Posterior cingulate gyrus (tissue), 11 donors: ENCODE measurements around the gene GPR21.
A peak's percentile ranks its signal among the peaks of the same experiment; 100 is the strongest.

Experiments used
- DNase-seq, 10 donors: peaks; one replicate each; pipeline versions ENCODE4 v3.0.0 to v3.0.0-alpha.2; 2020 to 2021; ENCODE audit warnings: mixed read lengths in 3 of 10
- intact Hi-C: fragments of 100-400 bp; cut with DNase I; formaldehyde crosslinking; loops from one replicate; pipeline ENCODE4 v1.15.1; 2023

GPR21 gene, protein sequence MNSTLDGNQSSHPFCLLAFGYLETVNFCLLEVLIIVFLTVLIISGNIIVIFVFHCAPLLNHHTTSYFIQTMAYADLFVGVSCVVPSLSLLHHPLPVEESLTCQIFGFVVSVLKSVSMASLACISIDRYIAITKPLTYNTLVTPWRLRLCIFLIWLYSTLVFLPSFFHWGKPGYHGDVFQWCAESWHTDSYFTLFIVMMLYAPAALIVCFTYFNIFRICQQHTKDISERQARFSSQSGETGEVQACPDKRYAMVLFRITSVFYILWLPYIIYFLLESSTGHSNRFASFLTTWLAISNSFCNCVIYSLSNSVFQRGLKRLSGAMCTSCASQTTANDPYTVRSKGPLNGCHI

DNA sequence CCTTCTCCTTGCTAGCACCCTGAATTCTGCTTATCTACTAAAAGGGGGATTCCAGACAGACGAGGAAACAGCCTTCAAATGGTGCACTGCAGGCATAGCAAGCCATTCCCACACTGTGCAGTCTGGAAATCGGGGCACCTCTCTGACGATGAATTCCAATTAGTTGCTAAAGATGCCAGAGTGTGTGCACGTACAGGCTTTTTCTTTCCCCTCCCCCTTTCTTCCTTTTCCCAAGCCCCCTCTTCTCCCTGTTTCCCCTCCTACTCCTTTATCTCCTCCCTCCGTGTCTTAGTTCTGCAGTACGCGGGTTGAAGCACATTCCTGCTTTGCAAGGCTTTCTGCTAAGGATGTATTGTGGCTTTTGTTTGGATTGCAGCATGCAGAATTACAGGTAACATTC, at the start of gene GPR21:
GPR21 (plus strand) TSS at position 316 of the 400 bp plus-strand sequence. CDS start 900 bp downstream, outside the sequence.
- intact Hi-C loops: no loop called here
- peak in 3 of 10 donors; percentile 7 to 38 (median 15) for DNase-seq

DNA sequence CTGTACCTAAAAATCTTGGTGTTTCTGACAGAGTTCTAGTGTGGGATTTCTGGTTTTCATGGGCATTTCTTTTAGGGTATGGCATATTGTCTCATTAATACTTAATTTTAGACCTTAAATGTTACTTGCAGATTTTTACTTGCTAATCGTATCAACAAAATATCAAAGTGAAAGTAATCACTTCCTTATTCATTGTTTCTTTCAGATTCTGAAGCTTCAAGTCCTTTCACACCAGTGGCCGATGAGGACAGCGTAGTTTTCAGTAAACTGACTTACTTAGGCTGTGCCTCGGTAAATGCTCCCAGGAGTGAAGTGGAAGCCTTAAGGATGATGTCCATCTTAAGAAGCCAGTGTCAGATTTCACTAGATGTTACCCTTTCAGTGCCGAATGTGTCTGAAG, 47.5 kb upstream of the GPR21 start:
- no peak for DNase-seq
- intact Hi-C loops: no loop called here

DNA sequence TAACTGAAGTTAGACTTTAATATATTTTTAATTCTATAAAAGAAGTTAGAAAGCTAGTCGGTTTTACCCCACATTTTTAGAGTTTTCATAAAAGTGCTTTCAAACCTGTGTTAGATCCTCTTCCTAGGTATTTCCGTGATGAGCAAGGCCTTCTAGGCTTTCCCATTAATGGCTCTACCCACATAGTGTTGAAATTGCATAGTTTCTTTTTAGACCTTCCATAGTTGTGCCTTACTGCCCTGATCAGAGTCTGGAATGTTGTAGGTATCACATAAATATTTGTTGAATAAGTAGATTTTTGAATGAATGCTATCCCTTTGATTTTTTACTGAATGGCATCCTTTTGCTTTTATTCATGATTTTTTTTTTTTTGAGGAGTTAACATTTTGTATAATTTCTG, 45.3 kb upstream of the GPR21 start:
- intact Hi-C loops: no loop called here
- no peak for DNase-seq

DNA sequence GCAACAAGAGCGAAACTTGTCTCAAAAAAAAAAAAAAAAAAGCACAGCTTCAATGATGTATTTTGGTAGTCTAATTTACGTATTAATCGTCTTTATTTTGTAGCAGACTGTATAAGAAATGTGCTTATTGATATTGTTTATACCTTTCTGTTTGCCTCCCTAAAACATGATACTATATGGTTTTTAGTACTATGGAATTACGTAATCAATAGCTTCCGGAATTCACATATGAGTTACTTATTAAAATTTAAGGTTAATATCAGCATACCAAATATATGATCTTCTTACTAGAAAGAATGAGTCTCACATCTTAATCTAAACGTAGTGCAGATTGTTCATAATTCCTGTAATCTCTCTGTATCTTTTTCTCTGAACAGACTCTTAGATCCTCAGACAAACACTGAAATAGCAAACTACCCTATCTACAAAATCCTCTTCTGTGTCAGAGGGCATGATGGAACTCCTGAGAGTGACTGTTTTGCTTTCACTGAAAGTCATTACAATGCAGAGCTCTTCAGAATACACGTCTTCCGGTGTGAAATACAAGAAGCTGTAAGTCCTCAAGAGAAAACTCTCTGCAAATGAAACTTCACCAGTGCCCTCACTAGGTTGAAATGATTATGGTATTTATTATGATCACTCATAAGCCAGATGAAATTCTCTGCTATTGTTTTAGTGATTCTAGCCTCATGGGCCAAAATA, 44.4 kb upstream of the GPR21 start:
- DNase-seq: no peak
- intact Hi-C loops: no loop called here

DNA sequence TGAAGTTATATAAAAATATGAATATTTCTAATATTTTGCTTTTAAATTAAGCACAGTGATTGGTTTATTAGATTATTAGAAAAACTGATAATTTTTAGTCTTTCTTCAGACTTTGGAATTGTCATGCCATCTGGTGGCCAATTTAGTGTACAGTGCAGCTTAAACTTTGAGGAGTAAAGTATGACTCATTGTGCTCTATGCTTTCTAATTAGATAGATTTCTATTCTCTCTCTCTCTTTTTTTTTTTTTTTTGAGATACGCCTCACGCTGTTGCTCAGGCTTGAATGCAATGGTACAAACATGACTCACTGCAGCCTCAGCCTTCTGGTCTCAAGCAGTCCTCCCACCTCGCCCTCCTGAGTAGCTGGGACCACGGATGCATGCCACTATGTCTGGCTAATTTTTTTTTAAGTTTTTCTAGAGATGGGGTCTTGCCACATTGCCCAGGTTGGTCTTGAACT, 42.1 kb upstream of the GPR21 start:
- peak in 3 of 10 donors; percentile 18 to 75 (median 25) for DNase-seq
- intact Hi-C loops: loop anchor here (10.0 kb wide), 1 partner anchor 87 kb away; the partner anchor contains the start of gene RC3H2

DNA sequence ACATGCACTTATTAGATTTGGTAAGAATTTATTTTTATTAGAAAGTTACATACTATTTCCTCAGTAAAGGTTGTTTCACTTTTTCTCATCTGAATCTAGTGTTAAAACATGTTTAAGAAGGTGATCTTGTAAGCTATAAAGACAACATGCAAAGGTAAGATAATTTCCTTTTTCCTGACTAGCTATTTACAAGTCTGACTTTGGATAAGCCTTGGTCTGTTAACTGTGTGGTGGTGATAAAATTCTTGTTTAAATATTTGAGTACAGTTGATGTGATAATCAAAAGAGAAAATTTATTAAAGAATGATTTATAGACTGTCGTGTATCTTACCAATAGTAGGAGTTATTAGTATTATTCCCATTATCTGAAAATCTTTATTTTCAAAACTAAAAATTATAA, 36.9 kb upstream of the GPR21 start:
- DNase-seq: no peak
- intact Hi-C loops: loop anchor here (10.0 kb wide), 1 partner anchor 92 kb away; the partner anchor contains the start of gene RC3H2

DNA sequence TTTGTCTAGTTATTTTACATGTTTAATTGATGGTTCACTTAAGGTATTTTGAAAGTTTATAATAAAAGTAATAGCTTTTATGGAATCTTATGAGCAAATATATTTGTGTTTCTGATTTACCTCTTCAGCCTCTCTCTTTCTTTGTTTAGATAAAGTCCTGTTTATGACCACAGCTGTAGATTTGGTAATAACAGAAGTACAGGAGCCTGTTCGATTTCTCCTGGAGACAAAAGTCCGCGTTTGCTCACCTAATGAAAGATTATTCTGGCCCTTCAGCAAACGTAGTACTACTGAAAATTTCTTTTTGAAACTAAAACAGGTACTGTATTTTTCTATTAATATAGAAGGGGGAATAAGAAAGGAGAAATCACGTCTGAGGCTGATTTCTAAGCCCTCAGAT, 35.0 kb upstream of the GPR21 start:
- intact Hi-C loops: loop anchor here (10.0 kb wide), 1 partner anchor 94 kb away; the partner anchor contains the start of gene RC3H2
- no peak for DNase-seq

GRCh38 chr9:123000371-123001068, 32.9 kb upstream of the GPR21 start:
- intact Hi-C loops: no loop called here
- no peak for DNase-seq

DNA sequence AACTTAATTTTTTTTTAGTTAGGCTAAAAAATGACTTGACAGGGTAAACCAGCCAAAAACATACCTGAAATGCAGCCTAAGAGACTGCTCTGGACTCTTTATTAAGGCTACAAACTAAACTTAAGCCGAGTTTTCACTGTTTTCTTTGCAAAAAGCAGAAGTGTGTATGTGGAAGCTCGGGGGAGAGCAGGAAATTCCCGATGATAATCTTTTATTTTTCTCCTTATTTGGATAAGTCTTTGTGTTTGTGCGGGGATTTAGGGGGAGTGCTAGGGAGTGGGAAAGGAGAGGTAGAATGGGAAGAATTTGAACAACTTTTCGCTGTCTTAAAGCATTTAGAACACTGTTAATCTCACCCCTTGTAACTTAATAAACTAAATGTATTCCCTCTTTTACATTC, 30.7 kb upstream of the GPR21 start:
- no peak for DNase-seq

DNA sequence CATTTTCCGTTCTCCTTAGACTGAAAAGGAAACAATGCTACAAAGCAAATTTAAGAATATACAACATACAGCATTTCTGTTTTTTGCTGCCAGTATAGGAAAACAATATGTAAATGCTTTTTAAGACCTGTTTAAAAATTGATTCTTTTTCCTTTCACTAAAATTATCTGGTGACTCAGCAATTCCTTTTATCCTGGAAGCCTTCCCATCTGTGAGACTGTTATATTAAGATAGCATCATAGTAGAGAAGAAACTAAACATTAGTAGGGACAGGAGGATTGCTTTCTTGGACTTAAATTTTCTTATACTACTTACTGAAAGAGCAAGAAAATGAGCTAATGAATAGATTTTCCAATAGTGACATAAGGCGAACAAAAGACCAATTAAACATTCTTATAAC, 30.0 kb upstream of the GPR21 start:
- intact Hi-C loops: no loop called here

More for the DNA sequence above, 30.7 kb upstream of the GPR21 start:
- intact Hi-C loops: no loop called here

DNA sequence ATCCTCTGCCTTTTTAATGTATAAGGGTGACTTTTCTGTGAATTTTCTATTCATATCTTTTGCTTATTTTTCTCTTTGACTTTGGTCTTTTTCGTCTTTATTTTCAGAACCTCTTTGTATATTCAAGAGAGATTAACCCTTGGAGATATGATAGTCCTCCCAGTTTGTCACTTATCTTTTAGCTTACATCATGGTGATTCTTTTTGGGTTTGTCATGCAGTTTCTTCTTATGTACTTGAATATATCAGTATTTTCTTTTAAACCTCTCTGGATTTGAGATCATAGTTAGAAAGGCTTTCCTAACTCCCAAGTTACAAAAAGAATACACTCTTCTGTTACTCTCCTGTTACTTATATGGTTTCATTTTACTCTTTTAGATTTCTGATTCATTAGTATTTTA, 27.5 kb upstream of the GPR21 start:
- intact Hi-C loops: no loop called here
- DNase-seq: no peak

More for the DNA sequence above, 30.0 kb upstream of the GPR21 start:
- no peak for DNase-seq

GRCh38 chr9:123007269-123007668, 26.2 kb upstream of the GPR21 start:
- intact Hi-C loops: no loop called here
- DNase-seq: peak in 1 of 10 donors; percentile 57

DNA sequence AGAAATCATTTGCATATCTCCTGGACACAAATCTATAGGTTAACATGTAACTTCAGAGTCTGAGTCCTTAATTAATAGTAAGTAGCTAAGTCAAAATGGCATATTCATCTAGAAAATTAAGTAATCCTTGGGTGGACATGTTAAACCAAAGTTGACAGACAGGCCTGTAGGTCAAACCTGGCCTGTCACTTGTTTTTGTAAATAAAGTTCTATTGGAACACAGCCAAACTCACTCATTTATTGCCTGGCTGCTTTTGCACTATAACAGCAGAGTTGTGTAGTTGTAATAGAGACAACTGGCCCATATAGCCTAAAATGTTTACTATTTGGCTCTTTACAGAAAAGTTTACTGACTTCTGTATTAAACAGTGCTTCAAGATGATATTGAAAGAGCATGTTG, 24.6 kb upstream of the GPR21 start:
- DNase-seq: no peak
- intact Hi-C loops: no loop called here

DNA sequence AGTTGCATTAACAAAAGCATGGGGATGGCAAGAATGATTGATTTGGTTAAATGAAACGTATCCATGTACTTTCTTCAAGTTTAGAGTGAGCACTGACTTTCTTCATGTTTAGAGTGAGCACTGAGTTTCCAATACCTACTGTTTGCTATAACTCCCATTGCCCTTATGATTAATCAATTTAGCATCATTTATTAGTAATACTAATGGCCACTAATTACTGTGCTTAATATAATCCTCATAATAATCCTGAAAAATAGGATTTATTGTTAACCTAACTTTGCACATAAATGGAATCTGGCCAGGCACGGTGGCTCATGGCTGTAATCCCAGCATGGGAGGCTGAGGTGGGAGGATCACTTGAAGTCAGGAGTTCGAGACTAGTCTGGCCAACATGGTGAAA, 22.1 kb upstream of the GPR21 start:
- DNase-seq: no peak
- intact Hi-C loops: no loop called here

GRCh38 chr9:123011878-123012528, 21.5 kb upstream of the GPR21 start:
- no peak for DNase-seq
- intact Hi-C loops: no loop called here

DNA sequence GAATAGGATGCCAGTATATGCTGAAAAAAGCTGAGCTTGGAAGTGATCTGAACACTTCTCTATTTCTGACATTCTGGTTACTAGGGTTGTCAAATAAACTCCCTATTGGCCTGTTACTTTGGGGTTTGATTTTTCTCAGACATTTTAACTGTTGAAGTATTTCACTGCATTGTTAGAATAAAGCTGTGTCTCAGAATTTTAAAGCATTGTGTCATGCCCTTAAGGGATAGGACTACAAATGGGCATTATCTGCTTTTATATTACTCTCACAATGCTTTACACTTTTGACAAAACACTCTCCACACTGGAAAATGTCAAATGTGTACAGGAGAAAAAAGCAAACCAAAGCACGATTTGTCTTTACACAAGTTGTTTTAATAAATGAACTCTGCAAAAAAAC, 16.8 kb upstream of the GPR21 start:
- intact Hi-C loops: no loop called here
- DNase-seq: no peak

- DNase-seq: no peak
- intact Hi-C loops: no loop called here
Measured at GRCh38 chr9:123020796-123021195, 12.7 kb upstream of the GPR21 start.

DNA sequence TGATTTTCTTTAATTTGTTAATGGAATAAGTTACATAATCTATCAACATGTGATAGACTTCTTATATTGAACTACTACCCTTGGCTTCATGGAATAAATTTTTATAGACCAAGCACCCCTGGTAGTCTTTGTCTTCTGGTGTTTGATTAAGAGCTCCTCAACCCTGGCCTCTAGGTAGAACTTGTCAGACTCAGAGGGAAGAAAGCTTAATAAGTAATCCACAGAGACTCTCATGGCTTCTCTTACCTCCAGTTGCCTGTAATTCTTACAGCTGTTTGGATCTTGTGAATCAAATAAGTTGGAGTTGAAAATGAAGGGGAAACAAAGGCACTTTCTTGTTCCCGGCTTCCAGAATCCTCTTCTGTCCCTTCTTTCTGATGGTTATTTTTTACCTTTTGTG, 7.0 kb upstream of the GPR21 start:
- DNase-seq: no peak
- intact Hi-C loops: no loop called here

- intact Hi-C loops: no loop called here
- no peak for DNase-seq
Measured at GRCh38 chr9:123027517-123027916, 6.0 kb upstream of the GPR21 start.

GRCh38 chr9:123028136-123028535, 5.3 kb upstream of the GPR21 start:
- DNase-seq: no peak
- intact Hi-C loops: no loop called here

- intact Hi-C loops: no loop called here
- no peak for DNase-seq
Measured at GRCh38 chr9:123028973-123029372, 4.5 kb upstream of the GPR21 start.
